ENCODE measurements around the gene LTBP2.

GRCh38 chr14:74647678-74648461 is 35.8 kb upstream of the LTBP2 start:
- TF ChIP-seq, protein P1, sequence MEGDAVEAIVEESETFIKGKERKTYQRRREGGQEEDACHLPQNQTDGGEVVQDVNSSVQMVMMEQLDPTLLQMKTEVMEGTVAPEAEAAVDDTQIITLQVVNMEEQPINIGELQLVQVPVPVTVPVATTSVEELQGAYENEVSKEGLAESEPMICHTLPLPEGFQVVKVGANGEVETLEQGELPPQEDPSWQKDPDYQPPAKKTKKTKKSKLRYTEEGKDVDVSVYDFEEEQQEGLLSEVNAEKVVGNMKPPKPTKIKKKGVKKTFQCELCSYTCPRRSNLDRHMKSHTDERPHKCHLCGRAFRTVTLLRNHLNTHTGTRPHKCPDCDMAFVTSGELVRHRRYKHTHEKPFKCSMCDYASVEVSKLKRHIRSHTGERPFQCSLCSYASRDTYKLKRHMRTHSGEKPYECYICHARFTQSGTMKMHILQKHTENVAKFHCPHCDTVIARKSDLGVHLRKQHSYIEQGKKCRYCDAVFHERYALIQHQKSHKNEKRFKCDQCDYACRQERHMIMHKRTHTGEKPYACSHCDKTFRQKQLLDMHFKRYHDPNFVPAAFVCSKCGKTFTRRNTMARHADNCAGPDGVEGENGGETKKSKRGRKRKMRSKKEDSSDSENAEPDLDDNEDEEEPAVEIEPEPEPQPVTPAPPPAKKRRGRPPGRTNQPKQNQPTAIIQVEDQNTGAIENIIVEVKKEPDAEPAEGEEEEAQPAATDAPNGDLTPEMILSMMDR (IDR thresholded peaks at IDR 0.05; ENCODE audit: insufficient read depth, low read length), result no peak
- TF ChIP-seq POLR2AphosphoS5 (IDR thresholded peaks at IDR 0.05; ENCODE audit: low read depth), result no peak
- TF ChIP-seq, protein P2, sequence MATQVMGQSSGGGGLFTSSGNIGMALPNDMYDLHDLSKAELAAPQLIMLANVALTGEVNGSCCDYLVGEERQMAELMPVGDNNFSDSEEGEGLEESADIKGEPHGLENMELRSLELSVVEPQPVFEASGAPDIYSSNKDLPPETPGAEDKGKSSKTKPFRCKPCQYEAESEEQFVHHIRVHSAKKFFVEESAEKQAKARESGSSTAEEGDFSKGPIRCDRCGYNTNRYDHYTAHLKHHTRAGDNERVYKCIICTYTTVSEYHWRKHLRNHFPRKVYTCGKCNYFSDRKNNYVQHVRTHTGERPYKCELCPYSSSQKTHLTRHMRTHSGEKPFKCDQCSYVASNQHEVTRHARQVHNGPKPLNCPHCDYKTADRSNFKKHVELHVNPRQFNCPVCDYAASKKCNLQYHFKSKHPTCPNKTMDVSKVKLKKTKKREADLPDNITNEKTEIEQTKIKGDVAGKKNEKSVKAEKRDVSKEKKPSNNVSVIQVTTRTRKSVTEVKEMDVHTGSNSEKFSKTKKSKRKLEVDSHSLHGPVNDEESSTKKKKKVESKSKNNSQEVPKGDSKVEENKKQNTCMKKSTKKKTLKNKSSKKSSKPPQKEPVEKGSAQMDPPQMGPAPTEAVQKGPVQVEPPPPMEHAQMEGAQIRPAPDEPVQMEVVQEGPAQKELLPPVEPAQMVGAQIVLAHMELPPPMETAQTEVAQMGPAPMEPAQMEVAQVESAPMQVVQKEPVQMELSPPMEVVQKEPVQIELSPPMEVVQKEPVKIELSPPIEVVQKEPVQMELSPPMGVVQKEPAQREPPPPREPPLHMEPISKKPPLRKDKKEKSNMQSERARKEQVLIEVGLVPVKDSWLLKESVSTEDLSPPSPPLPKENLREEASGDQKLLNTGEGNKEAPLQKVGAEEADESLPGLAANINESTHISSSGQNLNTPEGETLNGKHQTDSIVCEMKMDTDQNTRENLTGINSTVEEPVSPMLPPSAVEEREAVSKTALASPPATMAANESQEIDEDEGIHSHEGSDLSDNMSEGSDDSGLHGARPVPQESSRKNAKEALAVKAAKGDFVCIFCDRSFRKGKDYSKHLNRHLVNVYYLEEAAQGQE (IDR thresholded peaks at IDR 0.05; ENCODE audit: insufficient replicate concordance, low read depth), result no peak
- TF ChIP-seq SPI1 (IDR thresholded peaks at IDR 0.05; ENCODE audit: borderline replicate concordance, low read depth), result no peak
